SK-N-MC (cell line): ENCODE measurements around the gene DCLRE1A.

ENCODE experiments used
- EZH2 ChIP-seq: fragments of 200-600 bp; sonication (generic); IDR thresholded peaks from one replicate; pipeline ENCODE4 v1.6.1; 2017; ENCODE audit warnings: antibody characterized with exemption
- POLR2AphosphoS5 ChIP-seq: IDR thresholded peaks from 2 replicates; pipeline ENCODE4 v1.6.1; 2012; ENCODE audit warnings: mild to moderate bottlenecking, low read depth, low read length, borderline replicate concordance

- TF ChIP-seq EZH2 (no peak), POLR2AphosphoS5 (no peak)
Measured at GRCh38 chr10:113893570-113893969, 39.7 kb upstream of the DCLRE1A start.
